ENCODE data around the gene AOC1. TPM values are rescaled to one million over a fixed set of nuclear protein-coding genes. Genes with fewer than 3 reads are reported as not detected.
"Not testable (repeated sequence)": the region's sequence is repeated elsewhere in the genome, so short reads cannot be mapped to it uniquely, and the experiment has no call there.

Gene AOC1
- total RNA-seq, 1 donor from 2014 or later: under 0.01 TPM

GRCh38 chr7:150806863-150807262 is 45.5 kb upstream of the AOC1 start:
- FAIRE-seq: no peak
- H3K4me3 ChIP-seq (ENCODE audit: low read depth, low read length): no peak overlapping the region
- no peak for TF ChIP-seq CTCF (IDR thresholded peaks at IDR 0.05; ENCODE audit: insufficient read depth, low read length, severe bottlenecking)
- peaks cover 5% of the 10 kb centered on the region for H3K27me3 ChIP-seq (ENCODE audit: control insufficient read depth, insufficient read depth, low read length)
- no peaks in the 10 kb centered on the region for H3K36me3 ChIP-seq (ENCODE audit: control insufficient read depth, insufficient read depth, low read length)
- DNase-seq (ENCODE audit: low read depth): no peak

GRCh38 chr7:150807616-150808438 is 44.5 kb upstream of the AOC1 start:
- FAIRE-seq: not testable (repeated sequence)

GRCh38 chr7:150814328-150815001 is 37.9 kb upstream of the AOC1 start:
- TF ChIP-seq CTCF (IDR thresholded peaks at IDR 0.05; ENCODE audit: insufficient read depth, low read length, severe bottlenecking): no peak
- no peak overlapping the region for H3K4me3 ChIP-seq (ENCODE audit: low read depth, low read length)
- no peaks in the 10 kb centered on the region for H3K27me3 ChIP-seq (ENCODE audit: control insufficient read depth, insufficient read depth, low read length)
- FAIRE-seq (no peak), DNase-seq (ENCODE audit: low read depth) (no peak)
- no peaks in the 10 kb centered on the region for H3K36me3 ChIP-seq (ENCODE audit: control insufficient read depth, insufficient read depth, low read length)

More at GRCh38 chr7:150807616-150808438, 44.5 kb upstream of the AOC1 start:
- not testable (repeated sequence) for H3K36me3 ChIP-seq (ENCODE audit: control insufficient read depth, insufficient read depth, low read length); H3K4me3 ChIP-seq (ENCODE audit: low read depth, low read length); H3K27me3 ChIP-seq (ENCODE audit: control insufficient read depth, insufficient read depth, low read length); DNase-seq (ENCODE audit: low read depth)

GRCh38 chr7:150818971-150819370 is 33.3 kb upstream of the AOC1 start:
- FAIRE-seq: no peak
- TF ChIP-seq CTCF (IDR thresholded peaks at IDR 0.05; ENCODE audit: insufficient read depth, low read length, severe bottlenecking): no peak
- Histone ChIP-seq H3K27me3 (ENCODE audit: control insufficient read depth, insufficient read depth, low read length) (no peaks in the 10 kb centered on the region), H3K4me3 (ENCODE audit: low read depth, low read length) (no peak overlapping the region), H3K36me3 (ENCODE audit: control insufficient read depth, insufficient read depth, low read length) (no peaks in the 10 kb centered on the region)
- no peak for DNase-seq (ENCODE audit: low read depth)

- FAIRE-seq (no peak), DNase-seq (ENCODE audit: low read depth) (no peak)
- Histone ChIP-seq H3K36me3 (ENCODE audit: control insufficient read depth, insufficient read depth, low read length) (no peaks in the 10 kb centered on the region), H3K4me3 (ENCODE audit: low read depth, low read length) (no peak overlapping the region), H3K27me3 (ENCODE audit: control insufficient read depth, insufficient read depth, low read length) (no peaks in the 10 kb centered on the region)
- TF ChIP-seq CTCF (IDR thresholded peaks at IDR 0.05; ENCODE audit: insufficient read depth, low read length, severe bottlenecking): no peak
Measured at GRCh38 chr7:150820148-150820547, 32.2 kb upstream of the AOC1 start.

GRCh38 chr7:150820578-150821198 is 31.6 kb upstream of the AOC1 start:
- DNase-seq (ENCODE audit: low read depth): no peak
- FAIRE-seq: no peak
- Histone ChIP-seq H3K27me3 (ENCODE audit: control insufficient read depth, insufficient read depth, low read length) (no peaks in the 10 kb centered on the region), H3K4me3 (ENCODE audit: low read depth, low read length) (no peak overlapping the region), H3K36me3 (ENCODE audit: control insufficient read depth, insufficient read depth, low read length) (no peaks in the 10 kb centered on the region)
- no peak for TF ChIP-seq CTCF (IDR thresholded peaks at IDR 0.05; ENCODE audit: insufficient read depth, low read length, severe bottlenecking)

Data from bronchial epithelial cell (primary cell).